ENCODE results near the gene ANAPC10. TPM values are rescaled to one million over a fixed set of nuclear protein-coding genes. Genes with fewer than 3 reads are reported as not detected.

The ANAPC10 gene
- total RNA-seq, 2 experiments from 2014 or later = 24.9 to 26.8 TPM

GRCh38 chr4:144975718-144976117, 122.3 kb downstream of the ANAPC10 start:
- intact Hi-C loops (cut with micrococcal nuclease) = no loop called here
- TF ChIP-seq CTCF (IDR thresholded peaks at IDR 0.05) = no peak
- Mint-ChIP-seq H3K27me3 (no peaks in the 10 kb centered on the region), H3K4me1 (ENCODE audit: low read depth) (no peaks in the 10 kb centered on the region), H3K4me3 (no peak overlapping the region), H3K9me3 (peaks cover 14% of the 10 kb centered on the region), H3K36me3 (ENCODE audit: low read depth) (no peaks in the 10 kb centered on the region), H3K27ac (no peak overlapping the region)
- ChIA-PET POLR2A (no interaction called here), CTCF (no interaction called here)
- ATAC-seq (no peak), DNase-seq (no peak)

GRCh38 chr4:144970597-144970996, 127.4 kb downstream of the ANAPC10 start:
- POLR2A ChIA-PET = no interaction called here

GRCh38 chr4:144969821-144970220, 128.2 kb downstream of the ANAPC10 start:
- ATAC-seq (no peak), DNase-seq (no peak)
- POLR2A ChIA-PET = no interaction called here
- peaks cover 2% of the 10 kb centered on the region for H3K9me3 Mint-ChIP-seq
- no peak overlapping the region for H3K27ac Mint-ChIP-seq
- CTCF ChIA-PET = no interaction called here
- H3K27me3 Mint-ChIP-seq = no peaks in the 10 kb centered on the region
- H3K36me3 Mint-ChIP-seq (ENCODE audit: low read depth) = no peaks in the 10 kb centered on the region
- intact Hi-C loops (cut with micrococcal nuclease) = no loop called here
- no peaks in the 10 kb centered on the region for H3K4me1 Mint-ChIP-seq (ENCODE audit: low read depth)
- no peak overlapping the region for H3K4me3 Mint-ChIP-seq
- no peak for TF ChIP-seq CTCF (IDR thresholded peaks at IDR 0.05)

More at GRCh38 chr4:144970597-144970996, 127.4 kb downstream of the ANAPC10 start:
- intact Hi-C loops (cut with micrococcal nuclease) = no loop called here
- no peak for TF ChIP-seq CTCF (IDR thresholded peaks at IDR 0.05)
- peaks cover 3% of the 10 kb centered on the region for H3K9me3 Mint-ChIP-seq
- no peaks in the 10 kb centered on the region for H3K36me3 Mint-ChIP-seq (ENCODE audit: low read depth)
- no peak overlapping the region for H3K27ac Mint-ChIP-seq
- H3K4me1 Mint-ChIP-seq (ENCODE audit: low read depth) = no peaks in the 10 kb centered on the region
- CTCF ChIA-PET = no interaction called here
- no peak for DNase-seq
- ATAC-seq = no peak
- no peak overlapping the region for H3K4me3 Mint-ChIP-seq
- H3K27me3 Mint-ChIP-seq = no peaks in the 10 kb centered on the region

GRCh38 chr4:144968606-144969005, 129.4 kb downstream of the ANAPC10 start:
- H3K27me3 Mint-ChIP-seq = no peaks in the 10 kb centered on the region
- no peaks in the 10 kb centered on the region for H3K9me3 Mint-ChIP-seq
- intact Hi-C loops (cut with micrococcal nuclease) = no loop called here
- H3K27ac Mint-ChIP-seq = no peak overlapping the region
- no peaks in the 10 kb centered on the region for H3K36me3 Mint-ChIP-seq (ENCODE audit: low read depth)
- POLR2A ChIA-PET = no interaction called here
- TF ChIP-seq CTCF (IDR thresholded peaks at IDR 0.05) = no peak
- DNase-seq (no peak), ATAC-seq (no peak)
- CTCF ChIA-PET = no interaction called here
- no peaks in the 10 kb centered on the region for H3K4me1 Mint-ChIP-seq (ENCODE audit: low read depth)
- H3K4me3 Mint-ChIP-seq = no peak overlapping the region

GRCh38 chr4:144967161-144967560, 130.8 kb downstream of the ANAPC10 start:
- H3K27ac Mint-ChIP-seq = no peak overlapping the region

More at GRCh38 chr4:144967161-144967560, 130.8 kb downstream of the ANAPC10 start:
- no peak for TF ChIP-seq CTCF (IDR thresholded peaks at IDR 0.05)
- intact Hi-C loops (cut with micrococcal nuclease) = no loop called here
- Mint-ChIP-seq H3K9me3 (no peaks in the 10 kb centered on the region), H3K4me3 (no peak overlapping the region), H3K4me1 (ENCODE audit: low read depth) (no peaks in the 10 kb centered on the region), H3K36me3 (ENCODE audit: low read depth) (no peaks in the 10 kb centered on the region), H3K27me3 (no peaks in the 10 kb centered on the region)
- CTCF ChIA-PET = interaction anchor here (1.0 kb wide), 1 partner anchor 14 kb away, joined by 4 read pairs; no protein-coding TSS in a partner anchor
- ATAC-seq = no peak
- POLR2A ChIA-PET = no interaction called here
- no peak for DNase-seq

All from activated CD8-positive, alpha-beta T cell treated with anti-CD3 and anti-CD28 coated beads for 36 hours (primary cell).